SKM-1 treated with dmso at 0.1 percent for 144 hours (cell line): Measurements from ENCODE around the gene TDRD3.

ENCODE experiments used
- DNase-seq: peaks from one replicate; lab custom pipeline; 2025; ENCODE audit not compliant: unreplicated experiment; lab: John Stamatoyannopoulos, UW

TDRD3 gene

DNA sequence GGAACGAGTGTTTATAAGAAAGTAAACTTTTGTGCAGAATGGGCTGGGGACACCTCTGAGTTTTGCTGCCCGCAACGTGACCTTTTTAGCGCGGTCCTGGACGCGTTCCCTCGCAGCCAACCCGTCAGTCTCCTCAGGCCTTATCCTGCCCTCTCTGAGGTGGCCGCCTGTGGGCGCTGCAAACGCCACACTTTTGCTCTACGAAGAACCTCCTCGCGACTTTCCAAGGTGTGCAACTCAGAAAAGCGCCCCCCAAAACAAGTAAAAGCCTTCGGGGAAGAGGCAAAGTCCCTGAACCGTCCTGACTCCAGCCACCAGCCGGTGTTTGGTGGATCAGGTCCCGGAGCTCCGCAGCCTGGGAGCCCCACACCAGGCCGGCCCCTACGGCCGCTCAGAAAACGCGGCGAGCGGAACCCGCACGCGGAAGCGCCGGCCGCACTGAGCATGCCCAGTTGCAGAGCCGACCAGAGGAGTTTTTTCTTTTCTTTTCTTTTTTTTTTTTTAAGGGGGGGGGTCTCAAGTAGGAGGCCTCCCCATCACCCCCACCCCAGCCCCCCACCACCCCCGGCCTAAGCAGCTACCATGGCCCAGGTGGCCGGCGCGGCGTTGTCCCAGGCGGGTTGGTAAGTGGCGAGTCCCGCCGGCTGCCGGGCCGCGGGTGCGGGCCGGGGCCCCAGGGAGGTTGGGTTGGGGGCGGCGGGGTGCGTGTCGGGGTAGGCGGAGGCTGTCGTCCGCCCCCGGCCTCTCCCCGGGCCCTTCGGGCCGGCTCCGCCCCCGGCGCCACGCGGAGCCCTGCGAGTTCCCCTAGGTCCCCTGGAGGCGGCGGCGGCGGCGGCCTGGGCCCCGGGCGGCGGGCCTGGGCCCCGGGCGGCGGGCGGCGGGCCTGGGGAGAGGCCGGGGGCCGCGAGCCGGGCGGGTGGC, at the start of gene TDRD3:
Gene TDRD3, plus strand, starts transcription at position 438 of the 921 bp plus-strand sequence. Its CDS starts 145 bp downstream, at position 583.
- peak; percentile 80 for DNase-seq

DNA sequence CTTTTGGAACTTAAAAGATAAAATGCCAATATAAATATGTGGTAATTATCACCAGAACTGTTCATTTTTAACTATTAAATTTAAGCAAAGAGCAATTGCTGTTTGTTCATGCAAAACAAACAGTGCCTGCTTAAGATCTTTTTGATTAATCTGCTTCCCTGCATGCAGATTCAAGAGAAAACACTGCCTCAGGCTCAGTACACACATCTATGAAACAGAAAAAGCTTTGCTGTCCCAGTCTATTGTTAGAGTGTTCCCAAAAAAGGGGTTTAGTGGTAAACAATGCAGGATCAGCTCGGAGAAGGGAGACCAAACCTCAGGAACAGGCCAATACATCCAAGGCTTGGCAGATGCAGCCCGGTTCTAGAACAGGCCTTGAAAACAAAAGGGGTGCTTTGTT, 49.3 kb upstream of the TDRD3 start:
- no peak for DNase-seq

DNA sequence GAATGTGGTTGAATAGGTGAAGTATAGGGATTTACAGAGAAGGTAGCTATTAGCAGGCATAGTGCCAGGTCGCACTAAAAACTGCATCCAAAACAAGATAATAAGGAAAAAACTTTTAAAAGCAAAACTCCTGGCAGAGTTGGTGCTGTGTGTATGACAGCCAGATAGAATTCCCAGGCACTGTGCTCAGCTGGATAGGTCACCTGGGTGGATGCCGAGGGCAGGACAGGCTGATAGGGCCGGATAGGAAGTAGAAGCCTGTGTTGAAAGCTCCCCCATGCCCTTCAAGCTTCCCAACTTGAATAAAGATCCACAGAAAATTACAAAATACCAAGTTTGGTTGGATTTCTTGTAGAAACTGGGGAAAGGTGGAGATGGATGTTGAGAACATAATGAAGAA, 48.9 kb upstream of the TDRD3 start:
- DNase-seq, result no peak

DNA sequence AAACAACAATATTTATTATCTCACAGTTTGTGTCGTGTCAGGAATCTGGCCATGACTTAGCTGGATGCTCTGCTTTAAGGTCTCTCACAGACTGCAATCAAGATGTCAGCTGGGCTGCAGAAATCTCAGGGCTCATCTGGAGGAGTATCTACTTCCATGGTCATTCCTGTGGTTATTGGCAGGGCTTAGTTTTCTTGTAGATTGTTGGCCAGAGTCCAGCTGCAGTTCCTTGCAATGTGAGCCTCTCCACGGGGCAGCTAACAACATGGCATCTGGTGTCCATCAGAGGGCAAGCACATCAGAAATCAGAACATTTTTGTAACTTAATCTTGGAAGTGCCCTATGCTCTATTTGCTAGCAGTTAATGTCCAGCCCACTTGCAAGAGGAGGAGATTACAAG, 45.7 kb upstream of the TDRD3 start:
- DNase-seq, result no peak

DNA sequence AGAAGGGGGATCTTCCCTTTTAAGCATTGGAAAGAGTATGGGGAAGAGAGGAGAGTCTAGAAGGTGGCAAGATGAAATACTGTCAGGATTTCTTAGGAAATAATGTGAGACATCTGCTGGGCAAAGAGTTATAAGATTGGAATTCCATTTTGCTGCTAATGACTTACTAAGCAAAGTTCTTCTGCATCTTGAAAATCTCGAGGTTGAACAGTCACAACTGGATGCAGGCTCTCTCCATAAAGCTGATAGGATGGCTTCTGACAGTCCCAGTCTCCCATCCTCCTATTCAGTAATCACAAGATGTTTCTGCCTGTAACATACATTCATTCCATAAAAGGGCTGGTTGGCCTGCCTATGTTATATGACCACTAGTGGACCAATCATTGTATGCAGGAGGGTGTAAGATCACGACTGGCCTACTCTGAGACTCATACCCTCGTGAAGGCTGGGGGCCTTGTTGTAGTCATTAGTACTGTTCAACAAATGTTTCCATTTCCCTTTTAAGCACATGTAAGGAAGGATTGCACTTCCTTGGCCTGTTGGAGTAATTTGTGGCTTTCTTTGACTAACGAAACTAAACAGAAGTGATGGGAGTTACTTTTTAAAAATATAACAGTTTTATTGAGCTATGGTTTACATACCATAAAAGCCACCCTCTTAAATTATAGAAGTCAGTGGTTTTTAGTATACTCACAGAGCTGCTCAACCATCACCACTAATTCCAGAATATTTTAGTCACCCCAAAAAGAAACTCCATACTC, 45.0 kb upstream of the TDRD3 start:
- no peak for DNase-seq

DNA sequence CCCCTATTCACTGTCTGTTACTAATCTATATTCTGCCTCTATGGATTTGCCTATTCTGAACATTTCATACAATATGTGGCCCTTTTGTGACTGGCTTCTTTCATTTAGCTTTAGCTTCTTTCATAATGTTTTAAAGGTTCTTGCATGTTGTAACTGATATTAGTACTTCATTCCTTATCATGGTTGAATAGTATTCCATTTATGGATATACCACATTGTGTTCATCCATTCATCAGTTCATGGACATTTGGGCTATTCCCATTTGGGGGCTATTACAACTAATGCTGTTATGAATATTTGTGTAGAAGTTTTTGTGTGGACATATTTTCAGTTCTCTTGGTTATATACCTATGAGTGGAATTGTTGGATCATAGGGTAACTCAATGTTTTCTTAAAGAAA, 44.4 kb upstream of the TDRD3 start:
- DNase-seq, result no peak

DNA sequence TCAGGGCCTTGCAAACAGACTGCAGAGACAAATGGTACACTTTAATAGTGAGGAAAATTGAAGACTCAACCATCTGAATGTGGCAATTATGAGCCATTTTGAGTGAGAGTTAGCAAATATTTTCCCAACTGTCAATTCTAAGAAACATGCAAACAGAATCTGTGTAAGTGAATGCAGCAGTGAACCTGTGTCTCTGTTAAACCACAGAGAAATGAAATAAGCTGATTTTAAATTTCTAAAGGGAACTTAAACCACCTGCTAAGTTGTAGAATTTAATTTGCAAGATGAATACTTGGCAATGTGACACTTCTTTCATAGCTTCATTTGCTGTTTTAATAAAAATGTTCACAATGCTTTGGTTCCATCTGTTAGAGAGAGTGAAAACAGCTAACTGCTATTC, 42.0 kb upstream of the TDRD3 start:
- DNase-seq, result no peak

DNA sequence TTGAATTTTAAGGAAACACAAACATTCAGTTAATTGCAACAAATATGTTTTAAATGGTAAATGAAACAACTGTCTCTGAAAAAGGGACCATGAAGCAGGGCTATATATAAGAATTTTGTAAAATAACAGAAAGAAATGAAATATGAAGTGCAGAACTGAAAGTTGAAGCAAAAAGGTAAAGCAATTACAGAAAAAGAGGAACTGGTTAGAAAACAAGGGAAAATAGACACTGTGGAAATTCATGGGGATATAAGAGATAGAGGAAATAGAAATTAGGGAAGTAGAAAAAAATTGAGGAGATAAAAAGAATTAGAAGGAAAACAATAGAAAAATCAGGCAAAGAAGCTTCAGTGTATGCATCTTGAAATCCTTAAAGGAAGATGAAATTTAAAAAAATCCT, 40.0 kb upstream of the TDRD3 start:
- no peak for DNase-seq

DNA sequence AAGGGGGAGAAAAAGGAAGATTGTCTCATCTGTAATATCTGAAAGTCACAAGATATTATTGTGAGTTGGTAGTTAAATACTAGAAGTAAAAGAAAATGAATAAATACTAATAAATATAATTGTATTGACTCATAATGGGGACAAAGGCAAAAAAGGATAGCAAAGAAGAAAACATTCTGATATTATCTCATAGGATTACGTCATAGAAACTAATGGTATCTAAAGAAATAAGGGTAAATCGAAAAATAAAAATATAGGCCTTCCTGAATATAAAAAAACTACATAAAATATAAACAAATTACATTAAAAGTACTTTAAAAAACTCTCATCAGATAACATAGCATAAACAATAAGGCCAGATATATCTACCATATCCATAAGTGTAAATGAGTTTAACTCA, 38.6 kb upstream of the TDRD3 start:
- DNase-seq, result no peak

DNA sequence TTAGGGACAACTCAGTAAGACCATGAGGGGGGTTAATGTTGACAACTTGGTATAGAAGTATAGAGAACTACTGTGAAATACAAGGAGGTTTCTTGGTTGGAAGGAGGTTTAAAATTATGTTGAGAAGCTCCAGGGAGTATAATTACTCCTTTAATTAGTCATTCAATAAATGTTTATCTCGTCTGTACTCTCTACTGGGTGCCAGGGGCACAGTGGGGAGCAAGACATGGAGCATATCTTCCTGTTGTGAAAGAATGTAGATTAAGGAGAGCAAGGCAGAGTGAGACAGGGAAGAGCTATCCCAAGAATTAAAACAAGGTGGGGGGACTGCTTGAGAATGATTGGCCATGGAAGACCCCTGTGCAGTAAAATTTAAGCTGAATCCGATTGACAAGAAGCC, 33.7 kb upstream of the TDRD3 start:
- no peak for DNase-seq

DNA sequence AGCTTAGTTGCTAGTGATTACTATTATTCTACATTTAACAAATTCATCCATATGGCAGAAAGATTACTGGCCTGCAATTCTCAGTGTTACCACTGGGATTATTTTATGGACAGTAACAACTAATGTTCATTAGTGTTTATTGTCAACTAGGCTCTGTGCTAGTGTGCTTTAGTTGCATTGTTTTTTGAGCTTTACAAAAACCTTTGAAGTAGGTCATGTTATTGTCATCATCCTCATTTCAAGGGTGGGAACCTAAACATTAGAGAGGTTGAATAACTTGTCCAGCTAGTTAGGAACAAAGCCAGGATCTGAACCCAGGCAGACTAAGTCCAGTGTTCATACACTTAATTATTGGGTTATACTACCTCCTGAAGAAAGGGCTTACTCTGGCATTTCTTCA, 27.8 kb upstream of the TDRD3 start:
- peak; percentile 21 for DNase-seq

DNA sequence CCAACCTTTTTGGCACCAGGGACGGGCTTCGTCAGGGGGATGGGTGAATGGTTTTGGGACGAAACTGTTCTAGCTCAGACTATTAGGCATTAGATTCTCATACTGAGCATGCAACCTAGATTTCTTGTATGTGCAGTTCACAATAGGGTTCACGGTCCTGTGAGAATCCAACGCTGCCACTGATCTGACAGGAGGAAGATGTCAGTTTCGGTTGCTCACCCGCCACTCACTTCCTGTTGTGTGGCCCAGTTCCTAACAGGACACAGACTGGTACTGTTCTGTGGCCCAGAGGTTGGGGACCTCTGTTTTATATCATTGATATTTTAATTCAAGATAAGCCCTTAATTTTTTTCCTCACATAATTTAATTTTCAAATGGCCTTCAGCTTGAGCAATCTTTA, 26.7 kb upstream of the TDRD3 start:
- no peak for DNase-seq

DNA sequence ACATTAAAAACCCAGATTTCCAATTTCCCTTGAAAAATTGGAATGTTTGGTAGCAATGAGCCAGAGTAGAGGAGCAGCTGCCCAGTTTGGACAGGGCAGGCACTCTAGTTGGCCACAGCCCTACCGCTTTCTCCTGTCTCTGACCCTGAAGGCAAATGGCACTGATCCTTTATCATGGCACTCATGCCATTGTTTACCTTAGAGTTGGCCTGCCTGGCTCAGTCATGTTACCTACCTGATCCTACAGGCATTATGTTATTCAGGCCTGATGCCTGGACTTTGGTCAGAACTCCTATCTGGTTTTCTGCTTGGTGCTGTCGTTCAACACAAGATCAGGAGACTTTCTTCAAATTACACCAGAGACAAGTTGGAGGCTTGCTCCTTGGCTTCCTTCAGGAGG, 24.9 kb upstream of the TDRD3 start:
- DNase-seq, result no peak

DNA sequence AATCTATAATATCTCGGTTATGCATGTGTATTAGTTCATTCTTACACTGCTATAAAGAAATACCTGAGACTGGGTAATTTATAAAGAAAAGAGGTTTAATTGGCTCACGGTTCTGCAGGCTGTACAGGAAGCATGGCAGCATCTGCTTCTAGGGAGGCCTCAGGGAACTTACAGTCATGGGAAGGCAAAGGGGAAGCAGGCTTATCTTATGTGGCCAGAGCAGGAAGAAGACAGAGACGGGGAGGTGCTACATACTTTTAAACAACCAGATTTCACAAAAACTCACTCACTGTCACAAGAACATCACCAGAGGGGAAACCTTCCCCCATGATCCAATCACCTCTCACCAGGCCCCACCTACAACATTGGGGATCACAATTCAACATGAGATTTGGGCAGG, 17.7 kb upstream of the TDRD3 start:
- DNase-seq, result peak; percentile 8

DNA sequence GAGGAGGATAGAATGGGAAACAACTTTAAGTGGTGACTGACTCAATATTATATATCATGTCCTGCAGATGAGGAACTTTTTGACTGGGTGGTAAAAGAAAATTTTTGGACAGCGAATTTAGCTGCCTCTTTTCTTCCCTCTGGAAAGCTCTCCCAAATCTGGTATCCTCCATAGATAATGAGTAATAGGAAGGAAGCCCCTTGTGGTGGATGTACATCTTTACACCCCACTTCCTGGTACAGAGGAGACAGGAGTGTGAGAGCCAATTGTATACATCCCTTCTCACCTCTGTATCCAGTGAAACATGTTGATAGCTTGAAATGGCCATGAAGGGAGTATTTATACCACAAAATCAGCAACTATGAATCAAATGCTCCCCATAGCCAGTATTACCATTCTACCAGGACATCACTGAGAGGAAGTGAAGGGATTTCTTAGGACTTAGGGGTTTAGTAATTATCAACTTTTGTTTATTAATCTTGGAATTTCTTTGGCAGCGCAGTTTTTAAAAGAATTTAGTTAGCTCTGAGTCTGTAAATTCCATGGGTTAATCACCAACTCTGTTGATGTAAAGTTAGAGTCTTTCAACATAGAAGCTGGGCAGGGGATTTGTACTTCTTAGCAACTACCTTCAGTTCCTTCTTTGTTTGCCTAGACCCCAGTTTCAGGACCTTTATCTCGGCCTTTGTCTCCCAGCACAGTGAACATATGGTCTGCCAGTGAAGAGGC, 17.0 kb upstream of the TDRD3 start:
- DNase-seq, result no peak

DNA sequence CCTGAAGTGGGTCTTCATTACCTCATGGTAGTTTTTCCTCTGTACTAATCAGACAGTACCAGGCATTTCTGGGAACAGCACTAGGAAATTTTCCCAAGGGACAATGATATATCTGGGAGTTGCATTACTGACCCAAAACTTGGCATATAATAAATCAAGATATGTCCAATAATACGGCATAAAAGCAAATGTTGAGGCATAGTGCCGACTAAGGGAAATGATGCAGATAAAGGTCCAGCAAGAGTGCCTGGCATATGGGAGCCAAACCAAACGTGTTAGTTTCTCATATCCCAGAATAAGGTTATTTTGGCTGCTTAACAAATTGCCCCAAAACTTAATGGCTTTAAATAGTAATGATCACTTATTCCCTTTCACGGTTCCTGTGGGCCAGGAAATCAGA, 12.1 kb upstream of the TDRD3 start:
- DNase-seq, result no peak

DNA sequence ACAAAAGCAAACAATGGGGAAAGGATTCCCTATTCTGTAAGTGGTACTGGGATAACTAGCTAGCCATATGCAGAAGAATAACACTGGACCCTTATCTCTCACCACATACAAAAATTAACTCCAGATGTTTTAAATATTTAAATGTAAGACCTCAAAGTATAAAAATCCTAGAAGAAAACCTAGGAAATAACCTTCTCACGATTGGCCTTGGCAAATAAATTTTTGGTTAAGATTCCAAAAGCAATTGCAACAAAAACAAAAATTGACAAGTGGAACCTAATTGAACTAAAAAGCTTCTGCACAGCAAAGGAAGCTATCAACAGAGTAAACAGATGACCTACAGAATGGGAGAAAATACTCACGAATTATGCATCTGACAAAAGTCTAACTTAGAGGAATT, 10.8 kb upstream of the TDRD3 start:
- no peak for DNase-seq

DNA sequence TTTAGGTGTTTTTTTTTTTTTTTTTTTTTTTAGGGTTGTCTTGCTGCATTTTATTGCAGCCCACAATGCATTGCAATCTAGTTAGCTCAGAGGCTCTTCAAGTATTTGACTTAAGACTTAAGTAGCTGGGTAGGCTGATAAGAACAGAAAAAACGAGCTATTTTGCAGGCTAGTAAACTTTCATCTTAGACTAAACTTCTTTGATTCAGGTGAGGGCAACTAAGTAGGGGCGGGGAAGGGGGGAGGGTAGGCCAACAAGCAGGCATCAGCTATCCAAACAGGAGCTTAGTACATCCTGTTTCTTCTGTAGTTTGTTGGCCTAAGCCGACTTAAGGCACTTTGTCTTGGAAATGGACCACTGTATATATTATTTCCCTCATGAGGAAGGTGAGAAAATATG, 4.9 kb upstream of the TDRD3 start:
- DNase-seq, result no peak

DNA sequence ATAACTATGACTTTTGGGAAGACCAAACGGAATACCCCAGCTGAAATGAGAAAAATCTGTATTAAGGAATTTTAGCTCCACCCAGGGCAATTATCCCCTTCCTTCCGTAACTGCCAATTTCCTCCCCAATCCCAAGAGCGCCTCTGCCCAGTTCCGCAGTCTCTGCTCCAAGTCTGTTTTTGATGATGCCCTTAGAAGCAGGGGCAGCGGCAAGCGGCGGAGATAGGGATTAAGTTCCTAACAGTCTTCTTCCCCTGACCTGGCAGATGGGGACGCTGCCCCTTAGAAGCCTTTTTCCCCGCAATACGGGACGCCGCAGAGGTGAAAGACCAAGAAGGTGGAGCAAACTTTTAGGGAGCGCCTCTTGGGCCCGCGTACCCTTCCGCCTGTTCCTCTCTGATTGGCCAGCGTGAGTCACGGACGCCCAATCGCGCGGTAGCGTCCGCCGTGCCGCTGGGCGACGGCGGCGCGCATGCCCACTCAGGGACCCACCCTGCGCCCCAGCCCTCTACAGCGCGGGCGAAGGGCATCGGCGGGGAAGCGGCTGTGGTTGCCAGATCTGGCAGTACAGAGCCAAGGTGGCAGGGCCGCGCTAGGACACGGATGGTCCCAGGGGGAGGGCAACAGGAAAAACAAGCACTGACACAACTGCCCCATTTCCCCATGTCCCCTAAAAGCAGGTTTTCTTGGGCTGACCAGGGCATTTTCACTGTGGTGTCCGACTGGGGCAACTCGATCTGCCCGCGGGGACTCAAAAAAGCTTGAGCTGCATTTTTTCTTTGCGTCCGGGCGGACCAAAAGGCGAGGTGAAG, 843 bp upstream of the TDRD3 start:
- DNase-seq, result peak; percentile 89

DNA sequence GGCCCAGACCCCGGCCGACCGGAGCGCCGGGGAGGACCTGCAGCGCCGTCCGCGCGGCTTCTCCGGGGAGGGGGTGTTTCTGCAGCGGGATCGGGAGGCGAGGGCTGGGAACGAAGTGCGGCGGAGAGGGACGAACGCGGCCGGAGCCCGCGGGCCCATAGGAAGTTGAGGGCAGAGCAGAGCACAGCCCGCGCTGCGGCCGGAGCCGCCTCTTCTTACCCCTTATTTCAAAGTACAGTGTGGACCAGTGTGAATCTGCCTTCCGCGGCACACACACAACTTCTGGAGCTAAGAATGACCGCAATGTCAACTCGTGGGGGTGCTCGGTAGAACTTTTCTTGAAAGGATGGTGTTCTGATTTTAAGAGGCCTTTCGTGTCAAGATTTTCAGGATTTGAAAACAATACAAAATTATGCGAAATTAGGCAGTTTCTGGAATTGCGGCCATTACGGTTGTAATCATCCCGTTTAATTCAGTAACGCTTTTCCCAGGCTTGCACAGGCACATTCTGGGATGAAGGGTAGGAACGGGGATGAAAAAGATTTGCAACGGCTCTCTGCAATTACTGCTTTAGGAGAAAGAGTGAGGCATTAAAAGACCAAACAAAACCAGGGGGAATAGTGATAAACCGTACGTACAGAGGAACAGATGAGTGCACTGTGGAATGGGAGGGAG, 821 bp downstream of the TDRD3 start:
- DNase-seq, result peak; percentile 74
